Fibroblast of skin of right quadriceps (primary cell): Measurements from ENCODE around the gene LYST.

Source experiments
- DNase-seq: peaks from one replicate; pipeline ENCODE4 v3.0.0-alpha.2; 2013

The LYST gene

DNA sequence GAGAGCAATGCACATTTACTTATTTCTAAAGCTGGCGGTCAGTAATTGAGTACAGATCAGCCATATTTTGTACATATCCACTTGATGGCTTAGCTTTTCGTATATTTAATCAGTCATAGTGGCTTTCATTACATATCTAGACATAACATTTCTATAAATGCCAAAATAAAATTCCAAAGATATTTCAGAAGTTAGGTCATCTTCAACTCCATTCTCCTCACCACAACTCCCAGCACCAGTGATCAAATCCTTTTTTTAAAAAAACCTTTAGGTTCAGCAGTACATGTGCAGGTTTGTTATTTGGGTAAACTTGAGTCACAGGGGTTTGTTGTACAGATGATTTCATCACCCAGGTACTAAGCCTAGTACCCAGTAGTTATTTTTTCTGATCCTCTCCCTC, 163.2 kb downstream of the LYST start:
- peak; percentile 77 for DNase-seq

DNA sequence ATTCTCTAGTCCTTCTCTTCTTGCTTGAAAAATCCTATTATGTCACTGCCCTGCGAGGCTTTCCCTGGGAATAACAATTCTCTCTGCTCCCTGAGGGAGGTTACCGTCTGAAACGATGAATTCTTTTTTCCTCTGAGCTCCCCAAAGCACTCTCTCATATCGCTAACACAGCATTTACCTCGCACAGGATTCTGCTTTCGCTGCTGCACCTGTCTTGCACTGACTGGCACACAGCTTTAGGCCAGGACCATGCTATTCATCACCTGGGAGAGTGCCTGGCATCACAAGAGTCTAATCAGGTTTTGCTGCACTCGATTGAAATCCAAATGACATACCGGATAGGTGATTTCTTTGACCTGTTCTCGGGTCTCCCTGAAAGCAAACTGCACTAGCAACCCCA, 164.3 kb downstream of the LYST start:
- DNase-seq = no peak

DNA sequence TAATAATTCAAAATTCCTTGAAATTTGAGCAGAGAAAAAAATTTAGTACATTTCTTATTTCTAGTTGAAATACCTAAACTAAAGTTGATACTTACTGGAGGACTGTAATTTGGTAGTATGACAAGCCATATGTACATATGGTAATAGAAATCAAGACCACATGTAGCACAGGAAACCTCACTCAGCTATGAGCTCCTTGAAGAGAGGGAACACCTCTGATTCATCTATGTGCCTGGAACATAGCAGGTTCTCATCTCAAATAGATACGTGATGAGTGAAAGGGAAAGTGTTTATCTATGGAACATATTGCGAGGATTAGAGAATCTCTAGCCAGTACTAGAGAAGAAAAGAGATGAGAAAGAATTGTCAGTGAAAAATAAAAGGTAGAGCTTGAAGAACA, 169.2 kb downstream of the LYST start:
- peak; percentile 74 for DNase-seq

DNA sequence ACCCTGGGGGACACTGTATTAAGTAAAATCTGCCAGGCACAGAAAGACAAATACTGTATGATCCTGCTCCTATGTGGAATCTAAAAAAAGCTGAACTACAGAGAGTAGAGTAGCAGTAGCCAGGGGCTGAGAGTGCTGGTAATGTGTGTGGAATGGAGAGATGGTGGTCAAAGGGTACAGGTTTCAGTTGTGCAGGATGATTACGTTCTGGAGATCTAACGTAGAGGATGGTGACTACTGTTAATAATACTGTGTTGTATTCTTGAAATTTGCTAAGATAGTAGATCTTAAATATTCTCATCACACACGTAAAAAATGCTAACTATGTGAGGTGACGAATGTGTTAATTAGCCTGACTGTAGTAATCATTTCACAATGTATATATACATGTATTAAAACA, 177.3 kb downstream of the LYST start:
- DNase-seq = no peak

DNA sequence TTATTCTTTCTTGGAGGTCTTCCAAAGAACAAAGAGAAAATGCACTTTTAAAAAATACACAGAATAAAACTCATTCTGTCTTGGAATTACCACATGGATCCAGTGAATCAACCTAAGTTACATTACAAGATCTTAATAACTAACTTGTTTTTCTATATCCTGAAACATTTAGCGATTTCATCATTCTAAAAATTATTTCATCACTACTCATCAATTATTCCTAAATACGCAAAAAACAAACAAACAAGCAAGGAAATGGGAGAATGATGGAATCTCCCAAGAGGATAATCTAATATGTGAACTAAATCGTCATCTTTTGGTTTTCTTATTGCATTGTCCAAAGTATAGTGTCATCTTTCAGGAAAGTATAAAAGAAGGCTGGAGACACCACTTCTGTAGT, 178.6 kb downstream of the LYST start:
- no peak for DNase-seq

DNA sequence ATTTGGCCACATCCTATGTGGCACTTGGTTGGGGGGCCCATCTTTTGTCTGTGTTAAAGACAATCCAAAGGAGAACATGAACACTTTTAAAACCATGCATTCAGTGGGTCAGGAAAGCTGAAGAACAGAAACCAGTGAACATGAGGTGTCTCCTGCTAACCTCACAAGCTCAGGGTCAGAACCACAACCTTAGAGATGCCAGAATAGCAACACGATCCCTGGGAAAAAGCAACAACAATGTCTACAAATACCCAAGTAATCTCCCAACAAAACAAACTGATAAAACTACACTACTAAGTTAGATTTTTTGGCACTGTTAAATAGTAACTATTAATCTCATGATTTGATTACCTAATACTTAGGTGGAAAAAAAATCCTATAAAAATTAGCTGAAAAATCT, 183.1 kb downstream of the LYST start:
- no peak for DNase-seq

DNA sequence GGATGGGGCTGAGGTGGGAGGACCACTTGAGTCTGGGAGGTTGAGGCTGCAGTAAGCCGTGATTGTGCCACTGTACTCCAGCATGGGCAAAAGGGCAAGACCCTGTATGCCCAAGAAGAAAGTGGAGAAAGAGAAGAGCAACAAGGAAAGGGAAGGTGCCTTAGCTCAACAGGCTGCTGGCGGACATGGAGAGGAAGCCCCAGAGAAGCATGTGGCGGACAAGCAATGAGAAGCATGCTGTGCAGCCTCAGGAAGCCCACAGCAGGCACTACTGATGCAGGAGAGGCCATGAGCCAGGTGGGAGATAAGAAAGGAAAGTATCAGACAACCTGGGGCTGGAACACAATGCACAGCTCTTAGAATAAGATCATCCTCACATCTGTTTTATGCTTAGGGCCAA, 184.5 kb downstream of the LYST start:
- no peak for DNase-seq

DNA sequence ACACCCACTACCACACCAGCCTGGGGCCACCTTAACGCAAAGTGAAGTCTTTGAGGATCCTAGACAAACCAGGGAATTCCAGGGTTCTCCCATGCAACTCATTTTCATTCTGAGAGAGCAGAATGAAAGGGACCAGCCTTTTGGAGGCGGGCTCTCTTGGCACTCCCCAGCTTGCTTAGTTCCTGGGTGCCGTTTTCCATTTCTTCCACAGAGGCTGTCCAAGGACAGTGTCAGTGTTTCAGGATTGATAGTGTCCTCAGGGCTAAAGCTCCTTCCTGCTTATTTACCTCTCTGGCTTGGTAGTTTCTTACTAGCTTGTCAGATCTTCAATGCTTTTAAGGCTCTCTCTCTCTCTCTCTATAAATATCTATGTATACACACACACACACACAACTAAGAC, 187.1 kb downstream of the LYST start:
- DNase-seq = no peak

DNA sequence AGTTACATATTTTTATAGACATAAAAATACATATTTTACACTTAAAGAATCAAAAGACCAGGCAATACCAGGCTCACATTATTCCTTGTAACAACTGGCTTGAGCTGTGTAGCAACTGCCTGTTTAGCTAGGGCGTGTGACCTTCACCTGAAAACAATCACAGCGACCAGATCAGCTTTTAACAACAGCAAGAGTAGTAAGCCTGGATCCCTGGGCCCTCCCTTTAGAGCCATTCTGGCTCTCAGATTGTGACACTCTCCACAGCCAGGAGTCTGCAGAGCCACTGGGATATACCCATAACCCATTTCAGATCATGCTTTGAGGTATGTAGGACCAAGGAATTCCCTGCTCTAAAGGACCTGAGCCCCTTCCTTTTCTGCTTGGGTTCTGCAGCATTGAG, 187.7 kb downstream of the LYST start:
- no peak for DNase-seq

DNA sequence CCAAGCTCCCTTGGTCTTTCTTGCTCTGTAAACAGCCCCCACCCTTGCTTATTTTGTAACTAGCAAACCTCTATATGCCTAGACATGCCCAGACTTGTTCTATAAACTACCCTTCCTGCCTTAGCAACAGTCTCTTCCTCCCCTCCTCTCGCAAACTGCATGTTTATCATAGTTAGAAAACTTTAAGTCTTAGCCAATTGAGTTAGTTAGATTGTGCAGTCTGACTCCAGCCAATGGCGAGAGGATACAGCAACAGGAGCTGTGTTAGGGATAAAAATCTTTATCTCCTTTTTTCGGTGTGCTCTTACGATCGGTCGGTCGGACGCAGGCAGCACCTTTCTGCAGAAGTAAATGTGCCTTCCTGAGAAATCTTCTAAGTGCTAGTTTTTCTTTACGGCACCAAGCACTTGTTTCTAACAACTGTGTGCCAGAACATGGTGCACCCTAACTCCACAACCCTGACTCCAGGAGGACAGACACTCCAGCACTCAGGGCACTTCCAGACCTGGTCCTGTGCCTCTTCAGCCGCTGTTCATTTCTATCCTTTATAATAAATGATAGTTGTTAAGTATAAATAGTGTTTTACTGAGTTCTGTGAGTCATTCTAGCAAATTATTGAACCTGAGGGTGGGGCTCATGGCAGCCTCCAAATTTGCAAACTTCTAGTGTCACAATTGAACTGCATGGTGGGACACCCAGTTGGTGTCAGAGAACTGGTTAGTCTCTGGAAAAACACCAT, 191.4 kb downstream of the LYST start:
- no peak for DNase-seq

DNA sequence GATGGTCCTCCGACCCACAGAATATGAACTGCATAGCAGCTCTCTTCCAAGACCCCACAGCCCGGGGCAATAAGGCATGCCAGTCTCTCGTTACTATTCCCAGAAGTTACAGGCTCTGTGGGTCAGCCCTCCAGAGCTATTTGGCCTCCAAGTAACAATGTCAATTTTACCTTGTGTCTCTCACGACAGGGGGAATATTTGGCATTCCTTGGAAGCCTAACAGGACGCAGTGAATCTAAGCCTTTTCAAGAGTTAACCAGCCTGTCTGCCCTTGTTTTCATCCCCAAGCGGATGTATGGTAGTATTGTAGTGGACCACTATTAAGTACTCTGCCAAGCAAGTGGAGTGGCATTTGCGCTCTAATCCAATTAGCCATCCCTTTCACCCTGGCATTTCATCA, 192.7 kb downstream of the LYST start:
- no peak for DNase-seq

DNA sequence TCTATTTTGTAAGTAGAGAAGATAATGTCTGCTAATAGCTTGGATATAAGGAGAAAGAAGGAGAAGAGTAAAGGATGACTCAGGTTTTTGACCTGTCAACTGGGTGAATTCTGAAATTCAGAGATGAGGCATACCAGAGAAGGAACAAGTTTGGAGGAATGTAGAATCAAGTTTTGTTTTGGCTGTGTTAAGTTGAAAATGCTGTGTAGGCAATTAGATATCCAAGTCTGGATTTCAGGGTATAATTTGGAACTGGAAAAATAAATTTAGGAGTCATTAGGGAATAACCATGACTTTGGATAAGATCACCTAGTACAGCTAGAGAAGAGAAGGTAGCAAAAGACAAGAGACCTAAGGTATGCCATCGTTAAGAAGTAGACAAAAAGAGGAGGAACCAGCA, 194.7 kb downstream of the LYST start:
- DNase-seq = no peak

DNA sequence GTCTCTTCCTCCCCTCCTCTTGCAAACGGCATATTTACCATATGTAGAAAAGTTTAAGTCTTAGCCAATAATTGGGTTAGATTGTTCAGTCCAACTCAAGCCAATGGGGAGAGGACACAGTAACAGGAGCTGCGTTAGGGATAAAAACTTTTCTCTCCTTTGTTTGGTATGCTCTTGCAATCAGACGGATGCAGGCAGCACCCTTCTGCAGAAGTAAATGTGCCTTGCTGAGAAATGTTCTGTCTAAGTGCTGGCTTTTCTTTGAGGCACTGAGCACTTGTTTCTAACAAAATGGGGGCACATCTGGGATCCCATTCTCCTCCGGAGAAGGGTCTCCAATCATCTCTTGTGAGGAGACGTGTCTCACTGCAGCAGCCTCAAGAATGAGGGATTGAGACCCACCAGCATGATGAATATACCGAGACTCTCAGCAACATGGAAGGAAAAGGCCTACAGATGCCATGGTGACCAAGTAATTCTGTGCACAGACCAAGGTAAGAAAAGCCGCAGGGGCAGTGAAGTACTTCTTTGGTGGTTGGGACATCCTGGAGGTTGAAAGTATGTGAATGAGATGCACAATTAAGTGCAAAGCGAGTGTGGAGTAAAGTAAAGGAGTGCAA, 196.4 kb downstream of the LYST start:
- no peak for DNase-seq

DNA sequence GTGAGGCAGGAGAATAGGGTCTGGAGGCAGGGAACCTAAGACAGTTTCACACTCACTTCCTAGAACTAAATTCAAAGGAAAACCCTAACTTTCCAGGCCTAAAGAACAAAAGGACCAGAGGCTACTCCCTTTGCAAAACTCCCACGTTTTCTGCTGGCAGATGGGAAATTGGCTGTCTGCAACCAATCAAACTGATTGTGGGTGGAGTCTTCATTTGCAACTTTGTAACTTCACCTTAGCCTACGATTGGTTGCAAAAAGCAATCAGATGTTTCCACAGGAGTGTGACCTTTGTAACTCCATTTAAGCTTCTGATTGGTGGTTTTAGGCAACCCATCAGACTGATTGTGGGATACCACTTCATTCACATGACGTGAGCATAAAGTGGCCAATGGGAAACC, 197.4 kb downstream of the LYST start:
- no peak for DNase-seq

DNA sequence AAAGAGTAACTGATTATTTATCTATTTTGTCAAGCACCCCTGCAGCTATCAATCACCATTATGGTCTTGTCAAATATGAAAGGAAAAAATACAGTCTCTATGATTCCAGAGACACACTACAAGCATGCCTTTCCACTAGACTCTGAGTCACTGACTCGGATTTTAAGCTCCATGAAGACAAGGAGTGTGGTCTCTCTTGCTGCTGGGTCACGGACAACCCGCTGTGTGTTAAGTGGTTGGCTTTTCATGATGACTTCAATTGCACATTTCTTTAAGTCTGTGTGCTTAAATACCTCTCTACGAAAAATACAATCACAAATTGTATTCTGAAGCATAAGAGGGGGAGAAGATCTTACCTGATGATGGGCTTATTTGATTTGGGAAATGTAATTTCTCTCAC, 203.1 kb downstream of the LYST start:
- no peak for DNase-seq

DNA sequence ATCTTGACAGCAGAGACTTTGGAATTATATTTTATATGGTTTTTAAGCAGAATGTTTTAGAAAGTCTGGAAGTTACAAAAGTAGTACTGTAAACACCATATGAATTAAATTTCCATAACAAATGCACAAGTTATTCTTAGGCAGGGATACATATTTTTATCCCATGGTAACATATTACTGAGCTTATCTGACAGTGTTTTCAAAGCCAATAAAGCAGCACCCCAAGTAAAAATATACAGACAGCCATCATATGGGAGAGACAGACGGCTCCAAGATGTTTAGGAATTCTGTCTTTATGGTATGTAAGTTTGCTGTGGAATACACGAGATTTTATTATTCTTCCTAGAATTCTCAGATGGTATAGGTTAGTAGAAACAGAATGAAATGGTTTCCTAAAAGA, 205.1 kb downstream of the LYST start:
- no peak for DNase-seq

DNA sequence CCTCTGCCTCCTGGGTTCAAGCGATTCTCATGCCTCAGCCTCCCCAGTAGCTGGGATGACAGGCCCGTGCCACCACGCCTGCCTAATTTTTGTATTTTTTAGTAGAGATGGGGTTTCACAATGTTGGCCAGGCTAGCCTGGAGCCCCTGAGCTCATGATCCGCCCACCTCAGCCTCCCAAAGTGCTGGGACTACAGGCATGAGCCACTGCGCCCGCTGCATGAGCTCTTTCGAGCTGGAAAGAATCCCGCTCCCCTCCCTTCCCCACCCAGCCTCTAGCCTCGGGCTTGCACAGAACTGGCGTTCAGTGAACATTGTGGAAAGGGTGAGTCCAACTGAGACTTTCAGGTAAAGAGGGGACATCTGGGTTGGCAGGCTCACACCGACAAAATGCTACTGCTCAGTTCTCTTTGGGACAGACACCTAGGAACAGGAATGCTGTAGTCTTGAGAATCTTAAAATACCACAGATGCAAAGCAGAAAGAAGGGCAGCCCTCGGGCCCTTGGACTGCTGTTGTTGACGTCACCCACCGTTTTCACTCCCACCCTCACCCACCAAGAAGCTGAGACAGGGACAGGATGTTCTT, 207.4 kb downstream of the LYST start:
- DNase-seq = no peak

DNA sequence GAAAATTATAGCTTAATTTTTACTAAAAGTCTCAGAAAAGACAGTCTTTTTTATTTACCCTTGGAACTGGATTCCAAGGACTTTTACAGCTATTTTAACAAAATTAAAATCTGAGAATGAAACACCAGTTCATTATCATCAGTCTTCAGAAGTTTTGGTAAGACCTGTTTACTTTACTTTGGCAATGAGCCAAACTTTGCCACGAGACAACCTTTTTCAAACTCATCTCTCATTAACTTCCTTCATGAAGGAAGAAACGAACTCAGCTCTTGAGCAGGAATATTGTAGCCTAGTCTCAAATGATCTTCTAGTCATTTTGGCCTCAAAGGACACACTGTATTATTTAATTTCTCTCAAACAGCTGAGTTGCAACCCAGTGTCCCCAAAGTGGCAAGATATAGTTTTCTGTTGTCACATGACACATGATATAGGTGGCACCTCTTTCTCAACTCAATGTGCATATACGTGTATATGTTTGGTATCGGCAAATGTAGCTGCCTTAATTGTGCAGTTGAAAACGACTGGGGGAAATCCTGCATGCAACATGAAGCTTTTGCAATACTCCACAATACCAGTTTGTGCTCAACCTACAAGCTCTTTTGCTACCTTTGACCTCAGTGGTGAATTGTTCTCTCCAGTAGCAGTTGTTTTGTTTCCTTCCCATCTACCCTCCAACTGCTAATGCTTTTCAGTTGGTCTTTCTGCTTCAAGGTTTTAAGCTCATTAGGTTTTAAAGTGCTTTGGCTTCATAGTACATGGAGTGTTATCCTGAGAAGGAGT, 208.8 kb downstream of the LYST start:
- DNase-seq = no peak

DNA sequence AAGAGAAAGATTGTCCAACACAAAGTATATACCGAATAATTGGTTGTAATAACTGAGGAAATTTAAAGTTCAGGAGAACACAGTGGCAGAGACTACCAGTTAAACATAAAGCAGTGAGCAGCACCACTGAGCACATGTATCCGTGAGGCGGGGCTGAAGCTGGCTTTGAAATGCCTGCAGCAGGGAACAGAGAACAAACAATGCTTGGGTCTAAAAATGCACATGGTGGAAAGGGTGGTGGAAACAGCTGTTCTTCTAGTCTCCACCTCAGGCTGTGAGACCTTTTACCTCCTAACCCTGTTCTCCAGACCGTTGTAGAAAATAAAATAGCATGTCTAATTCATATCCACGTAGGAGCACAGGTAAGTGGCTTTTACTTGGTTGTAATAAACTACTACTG, 209.4 kb downstream of the LYST start:
- DNase-seq = no peak

DNA sequence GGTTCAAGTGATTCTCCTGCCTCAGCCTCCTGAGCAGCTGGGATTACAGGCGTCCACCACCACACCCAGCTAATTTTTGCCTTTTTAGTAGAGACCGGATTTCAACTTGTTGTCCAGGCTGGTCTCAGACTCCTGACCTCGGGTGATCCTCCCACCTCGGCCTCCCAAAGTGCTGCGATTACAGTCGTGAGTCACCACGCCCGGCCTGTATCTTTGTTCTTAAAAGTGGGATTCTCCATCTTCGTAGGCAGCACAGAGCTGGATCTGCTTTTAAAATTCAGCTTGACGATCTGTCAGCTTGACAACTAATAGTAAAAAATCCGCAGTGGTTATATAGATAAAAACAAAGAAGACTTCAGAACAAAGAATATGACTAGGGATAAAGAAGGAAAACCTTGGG, 214.3 kb downstream of the LYST start:
- DNase-seq = no peak

DNA sequence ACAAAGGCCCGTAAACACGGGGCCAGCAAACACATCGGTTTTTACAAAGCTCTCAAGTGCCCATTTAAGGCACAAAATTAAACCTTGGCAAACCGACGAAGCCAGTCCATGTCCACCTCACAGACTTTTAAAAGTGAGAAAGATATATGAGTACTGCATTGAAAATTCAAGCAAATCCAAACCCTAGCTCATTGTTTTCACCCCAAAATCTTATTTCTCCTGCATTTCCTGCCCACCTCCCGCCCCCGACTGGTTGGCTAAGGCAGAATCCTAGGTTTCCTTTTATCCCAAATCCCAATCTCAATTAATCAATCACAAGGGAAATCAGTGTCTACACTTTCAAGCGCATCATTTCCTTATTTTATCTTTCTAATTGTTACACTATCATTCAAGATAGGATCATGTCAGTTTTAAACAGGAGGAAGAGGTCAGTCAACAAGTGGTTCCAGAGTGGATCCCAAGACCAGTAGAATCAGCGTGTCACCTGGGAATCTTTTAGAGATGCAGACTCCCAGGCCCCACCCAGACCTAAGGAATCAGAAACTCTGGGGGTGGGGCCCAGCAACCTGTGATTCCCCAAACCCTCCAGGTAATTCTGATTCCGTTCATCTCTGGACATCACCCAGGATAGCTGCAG, 215.4 kb downstream of the LYST start:
- DNase-seq = no peak

DNA sequence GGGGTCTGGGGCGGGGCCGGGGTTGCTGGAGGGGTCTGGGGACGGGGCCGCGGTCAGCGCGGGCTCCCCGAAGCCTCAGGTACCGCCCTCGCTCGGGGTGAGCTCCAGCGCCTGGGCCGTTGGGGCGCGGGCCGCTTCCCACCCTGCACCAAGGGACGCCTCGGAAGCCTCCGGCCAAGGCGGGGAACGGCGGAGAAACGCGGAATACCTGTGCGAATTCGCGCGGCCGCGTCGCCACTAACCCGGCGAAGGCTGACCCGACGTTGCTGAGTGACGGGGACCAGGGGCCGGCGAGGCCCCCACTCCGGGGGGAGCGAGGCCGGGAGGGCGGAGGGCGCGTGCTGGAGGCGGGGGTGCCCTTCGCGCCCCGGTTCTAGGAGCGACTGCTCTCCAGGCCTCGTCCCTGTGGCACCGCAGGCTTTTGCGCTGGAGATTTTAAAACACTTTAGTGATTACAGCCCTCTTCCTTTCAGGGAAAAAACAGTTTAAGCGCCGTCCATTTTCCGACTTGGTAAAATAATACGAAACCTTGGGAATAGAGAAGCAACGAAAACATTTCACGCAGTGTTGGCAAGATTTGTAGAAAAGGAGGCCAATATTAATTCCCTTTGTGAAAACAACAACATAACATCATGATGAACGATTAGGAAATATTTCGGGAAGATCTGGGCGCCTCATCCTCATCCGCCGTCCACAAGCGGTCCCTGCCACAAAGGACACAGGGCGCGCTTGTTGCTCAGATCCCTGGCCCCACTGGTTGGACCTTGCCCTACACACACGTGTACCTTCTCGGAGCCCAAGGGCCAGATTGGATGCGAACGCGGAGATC, 216.2 kb downstream of the LYST start:
- no peak for DNase-seq
